Ovary (tissue), 9 donors: ENCODE data around the gene AOPEP. TPM values are rescaled to one million over a fixed set of nuclear protein-coding genes. Genes with fewer than 3 reads are reported as not detected.

Experiments used
- DNase-seq, 5 donors: peaks; one replicate each; pipeline ENCODE4 v3.0.0-alpha.2; 2019 to 2020
- H3K27ac ChIP-seq, 2 donors: fragments of 200-600 bp; one replicate each; pipeline versions ENCODE4 v1.5.1 to v1.8.0; 2019 to 2022
- H3K27me3 ChIP-seq: fragments of 200-600 bp; one replicate; pipeline ENCODE4 v1.8.0; 2022
- H3K36me3 ChIP-seq: fragments of 200-600 bp; sonication (generic); one replicate; pipeline ENCODE4 v1.5.1; 2019
- H3K4me1 ChIP-seq: one replicate; pipeline ENCODE4 v1.8.1; 2013; ENCODE audit warnings: mild to moderate bottlenecking, moderate library complexity; ENCODE audit not compliant: insufficient read depth
- H3K4me3 ChIP-seq: fragments of 200-600 bp; sonication (generic); one replicate; pipeline ENCODE4 v1.5.1; 2017
- H3K9me3 ChIP-seq, 2 donors: fragments of 200-600 bp in 1 of 2; sonication (generic) in 1 of 2; one replicate each; pipeline versions ENCODE4 v1.5.1 to v1.8.1; 2013 to 2019; ENCODE audit warnings: mild to moderate bottlenecking in 1 of 2, moderate library complexity in 1 of 2
- CTCF ChIP-seq, 3 donors: fragments of 450-650 bp in 2 of 3; fragments of 200-600 bp in 1 of 3; IDR thresholded peaks; one replicate each; pipeline versions ENCODE4 v1.5.1 to v1.8.0; 2016 to 2022; ENCODE audit warnings: antibody characterized with exemption in 3 of 3, mild to moderate bottlenecking in 1 of 3
- EP300 ChIP-seq: sonication (generic); formaldehyde crosslinking; IDR thresholded peaks from one replicate; pipeline ENCODE4 v1.6.1; 2017; ENCODE audit warnings: antibody characterized with exemption
- POLR2A ChIP-seq: fragments of 450-650 bp; IDR thresholded peaks from one replicate; pipeline ENCODE4 v1.6.1; 2017; ENCODE audit warnings: antibody characterized with exemption, mild to moderate bottlenecking, moderate library complexity
- WGBS, 3 donors: extraction: QIAGEN DNeasy Blood & Tissue Kit in 1 of 3; methylation state at CpG; one replicate each; pipeline versions ENCODE4 v1.1.5 to v1.1.7; 2013 to 2017; 5-methylcytosine and 5-hydroxymethylcytosine counted together
- intact Hi-C, 4 donors: fragments of 100-400 bp; cut with DNase I; formaldehyde crosslinking; loops; one replicate each; pipeline versions ENCODE4 v1.11.0 to v1.15.1; 2022 to 2023
- polyA plus RNA-seq, 2 donors: library from polyadenylated mRNA; stranded (reverse); fragments of 200-250 nt in 1 of 2; fragments of 350-450 nt in 1 of 2; fragmentation: Illumina TruSeq in 1 of 2; extraction: RNeasy Lipid Tissue Mini Kit (QIAGEN cat#74804) in 1 of 2; gene quantifications; one replicate each; pipeline ENCODE4 v1.2.3, GENCODE V29; 2013 to 2014
- total RNA-seq, 7 donors: library from RNA; depleted of rRNA in 2 of 7; stranded (reverse); fragments of >200 nt in 2 of 7; fragmentation: NEBNext Ultra II Directional in 3 of 7; extraction: Animal tissue kit (Norgen Biotek cat#: 25700) in 3 of 7; gene quantifications; one replicate each; pipeline versions ENCODE4 v1.1.0 to v1.2.4, GENCODE V29; 2016 to 2023
- donor health status: DM: no; HTN: no; CAD: no; lungs with moderate emphysema.
- donor health status: DM: no; HTN: no; CAD: no.
- donor health status: Bipolar disorder and iron deficiency.
- donor health status: DM: yes; HTN: yes; CAD: no.
- donor health status: DM: no; HTN: no; CAD: no.
- donor health status: DM: yes; HTN: yes; CAD: no.

Gene AOPEP
- total and polyA plus RNA-seq, 9 donors, result 40.0 to 141 (median 82.1) TPM

GRCh38 chr9:94981723-94982090 lies 255.2 kb downstream of the AOPEP start:
- TF ChIP-seq EP300, result no peak
- TF ChIP-seq POLR2A, result no peak
- TF ChIP-seq CTCF (IDR thresholded peaks at IDR 0.05), result no peak
- Histone ChIP-seq H3K9me3 (no peaks in the 10 kb centered on the region), H3K36me3 (no peaks in the 10 kb centered on the region), H3K4me3 (no peak overlapping the region), H3K27me3 (no peaks in the 10 kb centered on the region), H3K4me1 (no peaks in the 10 kb centered on the region), H3K27ac (no peak overlapping the region)
- intact Hi-C loops, result no loop called here
- 92 to 95% (median 95%) methylated on average over 3 of the region's 3 CpGs for WGBS, 3 donors
- no peak for DNase-seq

- Histone ChIP-seq H3K9me3 (no peaks in the 10 kb centered on the region), H3K4me3 (no peak overlapping the region), H3K27me3 (no peaks in the 10 kb centered on the region), H3K4me1 (no peaks in the 10 kb centered on the region), H3K27ac (no peak overlapping the region), H3K36me3 (no peaks in the 10 kb centered on the region)
- 90 to 94% (median 93%) methylated on average over 6 of the region's 6 CpGs for WGBS, 3 donors
- intact Hi-C loops, result no loop called here
- TF ChIP-seq CTCF (IDR thresholded peaks at IDR 0.05) (no peak), EP300 (no peak)
- no peak for DNase-seq
These were observed 255.7 kb downstream of the AOPEP start for GRCh38 chr9:94982211-94982610.

- no peaks in the 10 kb centered on the region for H3K9me3 ChIP-seq
- intact Hi-C loops, result no loop called here
- no peak for DNase-seq
- 92 to 95% (median 93%) methylated on average over 6 of the region's 6 CpGs for WGBS, 3 donors
- no peak overlapping the region for H3K4me3 ChIP-seq
- TF ChIP-seq EP300 (no peak), CTCF (IDR thresholded peaks at IDR 0.05) (no peak), POLR2A (no peak)
- H3K4me1 ChIP-seq, result no peaks in the 10 kb centered on the region
- no peaks in the 10 kb centered on the region for H3K27me3 ChIP-seq
- no peak overlapping the region for H3K27ac ChIP-seq
- H3K36me3 ChIP-seq, result no peaks in the 10 kb centered on the region
These were observed 257.1 kb downstream of the AOPEP start for GRCh38 chr9:94983552-94983951.

- Histone ChIP-seq H3K36me3 (no peaks in the 10 kb centered on the region), H3K27ac (no peak overlapping the region), H3K27me3 (no peaks in the 10 kb centered on the region), H3K4me3 (no peak overlapping the region), H3K4me1 (no peaks in the 10 kb centered on the region), H3K9me3 (no peaks in the 10 kb centered on the region)
- TF ChIP-seq CTCF (IDR thresholded peaks at IDR 0.05) (no peak), EP300 (no peak), POLR2A (no peak)
- WGBS, 3 donors, result 90 to 97% (median 93%) methylated on average over 9 of the region's 9 CpGs
- intact Hi-C loops, result no loop called here
- no peak for DNase-seq
These were observed 258.5 kb downstream of the AOPEP start for GRCh38 chr9:94984891-94985476.
